HPDE6-E6E7 (cell line): Measurements from ENCODE around the gene NFIC.
"Not testable (repeated sequence)": the region's sequence is repeated elsewhere in the genome, so short reads cannot be mapped to it uniquely, and the experiment has no call there.

Experiments used
- DNase-seq: peaks from one replicate; pipeline ENCODE4 v3.0.0; 2011; ENCODE audit warnings: missing footprints; ENCODE audit errors: extremely low spot score

NFIC gene

DNA sequence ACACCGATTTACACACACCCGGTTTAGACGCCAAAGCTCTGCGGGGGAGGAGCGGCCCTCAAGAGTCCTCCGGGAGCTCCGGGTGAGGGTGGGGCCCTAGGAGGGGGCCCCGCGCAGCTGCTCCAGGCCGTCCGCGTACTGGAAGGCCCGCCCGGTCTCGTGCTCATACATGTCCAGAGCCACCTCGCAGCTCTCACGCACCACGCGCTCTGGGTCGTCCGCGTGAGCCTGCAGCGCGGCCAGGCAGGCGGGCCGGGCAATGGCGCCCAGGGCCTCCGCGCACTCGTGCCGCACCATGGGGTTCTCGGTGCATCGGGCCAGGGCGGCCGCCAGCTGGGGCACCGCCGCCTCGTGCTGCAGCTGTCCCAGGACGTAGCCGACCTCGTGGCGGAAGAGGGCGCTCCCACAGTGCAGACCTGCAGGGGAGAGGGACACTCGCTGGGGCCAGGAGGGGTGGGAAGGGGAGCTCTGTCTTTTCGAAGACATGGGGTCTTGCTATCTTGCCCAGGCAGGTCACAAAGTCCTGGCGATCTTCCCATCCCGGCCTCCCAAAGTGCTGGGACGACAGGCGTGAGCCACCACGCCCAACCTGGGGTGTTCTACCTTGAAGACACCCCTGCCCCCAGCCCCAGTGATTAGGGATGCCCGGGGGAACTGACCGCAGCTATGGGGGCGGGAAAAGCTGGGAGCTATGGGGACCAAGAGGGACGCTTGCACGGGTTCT lies 125.2 kb downstream of the NFIC start:
- no peak for DNase-seq

DNA sequence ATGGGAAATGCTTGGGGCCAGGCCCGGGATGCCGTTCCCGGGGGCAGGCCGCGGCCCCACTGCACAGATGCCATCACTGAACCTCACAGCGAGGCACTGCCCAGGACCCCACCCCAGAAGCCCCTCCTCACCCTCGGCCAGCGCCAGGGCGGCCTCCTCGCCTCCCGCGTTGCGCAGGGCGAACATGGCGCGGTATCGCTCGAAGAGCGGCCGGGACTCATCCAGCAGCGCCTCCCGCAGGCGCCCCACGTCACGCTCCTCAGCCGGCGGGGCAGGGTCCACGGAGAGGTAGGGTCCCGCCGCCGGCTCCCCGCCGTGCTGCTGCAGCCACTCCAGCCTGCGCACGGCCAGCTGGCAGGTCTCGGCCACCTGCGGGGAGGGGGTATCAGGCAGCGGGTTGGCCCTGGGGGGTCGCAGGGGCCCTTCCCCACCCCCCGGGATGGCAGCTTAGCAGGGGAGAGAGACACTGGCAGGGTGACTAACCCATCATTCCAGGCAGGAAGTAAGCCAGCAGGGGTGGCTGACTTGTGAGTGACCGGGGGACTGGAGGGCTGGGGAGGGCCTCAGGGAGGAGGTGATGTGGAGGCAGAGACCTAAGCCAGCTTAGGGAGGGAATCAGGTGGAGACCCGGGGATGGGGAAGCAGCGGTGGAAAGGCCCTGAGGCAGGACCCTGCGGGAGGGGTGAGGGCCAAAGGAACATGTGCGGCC lies 125.9 kb downstream of the NFIC start:
- DNase-seq = no peak

DNA sequence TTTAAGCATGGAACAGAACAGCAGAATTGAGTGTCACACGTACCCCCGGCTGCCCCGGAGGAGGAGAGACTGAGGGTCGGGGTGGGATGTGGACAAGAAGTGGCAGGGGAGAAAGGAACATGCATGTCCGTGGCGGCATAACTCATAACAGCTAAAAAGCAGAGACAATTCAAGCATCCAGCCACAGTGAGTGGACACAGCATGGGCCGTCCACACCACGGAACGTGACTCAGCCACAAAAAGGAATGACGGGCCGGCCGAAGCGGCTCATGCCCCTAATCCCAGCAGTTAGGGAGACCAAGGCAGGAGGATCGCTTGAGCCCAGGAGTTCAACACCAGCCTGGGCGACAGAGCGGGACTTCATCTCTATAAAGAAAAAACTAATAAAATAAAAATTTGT lies 126.5 kb downstream of the NFIC start:
- no peak for DNase-seq

DNA sequence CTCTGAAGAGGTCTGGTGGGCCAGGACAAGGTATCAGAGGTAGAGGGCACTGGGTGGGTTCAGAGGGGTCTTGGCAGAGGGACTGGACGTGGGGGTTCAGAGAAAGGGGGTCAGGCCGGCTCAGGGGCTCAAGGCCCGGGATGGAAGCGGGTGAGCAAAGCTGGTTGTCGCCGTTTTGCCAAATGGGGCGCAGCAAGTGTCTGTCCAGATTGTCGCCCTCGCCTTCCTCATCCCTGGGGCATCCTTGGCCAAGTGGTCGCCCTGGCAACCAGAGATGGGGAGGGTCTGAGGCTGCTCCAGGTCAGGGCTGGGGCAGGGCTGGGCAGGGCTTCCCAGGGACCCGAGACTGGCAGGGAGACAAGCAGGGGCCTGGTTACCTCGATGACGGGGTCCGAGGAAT lies 127.3 kb downstream of the NFIC start:
- DNase-seq = no peak

DNA sequence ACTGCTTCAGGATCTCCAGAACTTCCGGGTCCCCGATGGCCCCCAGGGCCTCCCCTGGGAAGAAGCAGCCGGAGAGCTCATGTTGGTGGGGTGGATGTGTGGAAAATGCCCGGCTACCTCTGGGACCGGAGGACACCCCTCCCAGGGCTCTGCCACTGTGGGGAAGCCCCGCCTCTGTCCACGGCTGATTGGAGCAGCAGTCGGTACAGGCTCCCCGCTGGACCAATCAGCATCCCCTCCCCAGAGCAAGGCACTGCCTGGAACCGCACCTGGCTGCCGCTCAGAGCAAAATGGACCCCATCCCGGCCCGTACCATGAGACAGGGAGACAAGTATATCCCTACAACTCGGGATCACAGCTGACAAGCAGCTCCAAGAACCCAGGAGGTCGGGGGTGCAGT lies 127.7 kb downstream of the NFIC start:
- DNase-seq = no peak

DNA sequence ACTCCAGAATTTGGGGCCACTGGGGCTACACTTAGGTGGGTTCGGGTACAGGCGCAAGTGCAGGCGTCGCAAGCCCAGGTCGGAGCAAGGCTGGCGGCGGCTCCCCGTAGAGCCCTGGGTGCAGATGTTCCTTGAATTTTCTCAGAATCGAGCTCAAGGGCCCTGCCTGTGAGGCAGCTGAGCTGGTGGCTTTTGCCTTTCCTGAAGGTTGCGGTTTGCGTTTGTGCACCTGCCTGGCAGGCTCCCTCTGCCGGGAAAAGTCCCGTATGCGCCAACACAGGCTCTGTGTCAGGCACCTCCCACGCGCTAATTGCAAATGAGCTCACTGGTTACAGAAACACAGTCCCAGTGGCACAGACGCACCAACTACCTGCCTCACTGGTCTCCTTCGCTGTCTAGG lies 128.2 kb downstream of the NFIC start:
- DNase-seq = no peak

DNA sequence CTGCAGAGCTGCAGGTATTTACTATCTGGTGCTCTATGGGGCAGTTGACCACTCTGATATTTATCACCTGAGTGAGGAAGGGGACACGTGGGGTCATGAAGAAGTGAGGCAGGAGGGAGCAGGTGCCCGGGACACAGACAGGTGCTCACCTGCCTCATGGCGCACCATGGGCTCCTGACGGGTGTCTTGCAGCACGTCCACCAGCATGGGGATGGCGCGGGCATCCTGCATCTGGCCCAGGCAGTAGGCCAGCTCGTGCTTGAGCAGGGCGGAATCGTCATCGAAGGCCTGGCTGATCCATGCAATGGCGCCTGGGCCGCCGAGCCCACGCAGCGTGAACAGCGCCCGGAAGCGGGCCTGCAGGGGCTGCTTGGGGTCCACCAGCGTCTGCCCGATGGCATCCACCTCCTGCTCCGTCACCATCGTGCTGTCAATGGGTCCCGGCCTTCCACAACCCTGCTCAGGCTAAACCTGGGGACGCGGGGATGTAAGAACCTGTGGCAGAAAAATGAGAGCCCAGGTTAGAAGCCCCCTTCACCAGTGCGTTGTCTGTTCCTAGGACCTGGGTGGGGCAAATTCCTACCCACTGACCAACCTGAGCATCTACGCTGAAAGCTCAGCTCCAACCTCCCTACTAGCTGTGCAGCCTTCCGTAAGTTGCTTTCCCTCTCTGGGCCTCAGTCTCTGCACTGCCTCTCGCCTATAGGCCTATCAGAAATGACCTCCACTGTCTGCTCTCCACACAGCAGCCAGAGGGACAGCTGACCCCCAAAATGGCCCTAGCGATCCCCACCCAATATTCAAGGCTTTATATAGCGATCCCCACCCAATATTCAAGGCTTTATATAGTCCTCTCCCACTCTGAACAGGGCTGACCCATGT lies 130.2 kb downstream of the NFIC start:
- DNase-seq = no peak

DNA sequence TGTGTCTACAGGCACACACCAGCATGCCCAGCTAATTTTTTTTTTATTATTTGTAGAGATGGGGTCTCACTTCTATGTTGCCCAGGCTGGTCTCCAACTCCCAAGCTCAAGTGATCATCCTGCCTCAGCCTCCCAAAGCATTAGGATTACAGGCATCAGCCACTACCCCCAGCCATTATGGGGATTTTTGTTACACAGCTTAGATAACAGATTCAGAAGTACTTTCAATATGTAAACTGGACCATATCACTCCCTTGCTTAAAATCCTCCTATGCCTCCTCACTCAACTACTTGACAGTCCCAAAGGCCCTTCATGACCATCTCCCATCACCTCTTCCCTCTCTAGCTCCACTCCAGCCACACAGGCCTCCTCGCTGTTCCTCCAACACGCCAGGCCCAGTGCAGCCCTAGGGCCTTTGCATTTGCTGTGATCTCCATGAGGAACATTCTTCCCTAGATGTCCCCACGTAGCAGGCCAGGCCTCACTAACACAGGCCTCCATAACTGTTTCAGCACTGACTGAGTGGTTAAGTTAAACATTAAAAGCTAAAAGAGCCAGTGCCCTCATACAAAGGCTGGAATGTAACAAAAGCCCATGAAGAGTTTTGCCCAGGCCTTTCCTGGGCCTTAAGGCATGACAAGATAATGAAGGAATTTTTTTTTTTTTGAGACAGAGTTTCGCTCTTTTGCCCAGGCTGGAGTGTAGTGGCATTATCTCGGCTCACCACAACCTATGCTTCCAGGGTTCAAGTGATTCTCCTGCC lies 131.6 kb downstream of the NFIC start:
- DNase-seq = no peak

DNA sequence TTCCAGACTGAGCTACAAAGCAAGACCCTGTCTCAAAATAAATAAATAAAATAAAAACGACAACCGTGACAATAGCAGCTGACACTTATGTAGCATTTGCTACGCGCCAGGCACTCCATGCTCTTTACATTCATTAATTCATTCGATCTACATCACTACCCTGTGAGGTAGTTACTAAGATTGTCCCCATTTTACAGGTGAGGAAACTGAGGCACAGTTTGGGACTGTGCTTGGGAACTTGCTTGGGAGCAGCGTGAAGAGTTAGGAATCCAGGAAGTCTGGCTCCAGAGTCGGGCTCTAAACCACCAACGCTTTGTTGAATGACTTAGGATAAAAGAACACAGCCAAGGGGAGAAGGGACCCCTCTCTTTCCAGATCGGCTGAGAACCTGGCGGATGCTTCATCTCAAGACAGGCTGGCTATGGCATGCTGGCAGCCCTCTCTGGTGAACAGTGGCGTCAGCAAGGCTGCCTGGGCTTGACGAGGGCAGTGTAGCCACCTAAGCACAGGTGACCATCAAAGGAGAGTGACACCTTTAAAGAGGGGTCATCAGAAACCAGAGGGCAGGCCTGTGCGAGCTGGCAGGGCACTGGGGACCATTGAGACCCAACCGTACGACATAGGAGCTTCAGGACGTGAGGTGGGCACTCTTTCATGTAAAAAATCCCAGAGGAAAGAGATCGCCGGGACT lies 133.5 kb downstream of the NFIC start:
- DNase-seq = no peak

DNA sequence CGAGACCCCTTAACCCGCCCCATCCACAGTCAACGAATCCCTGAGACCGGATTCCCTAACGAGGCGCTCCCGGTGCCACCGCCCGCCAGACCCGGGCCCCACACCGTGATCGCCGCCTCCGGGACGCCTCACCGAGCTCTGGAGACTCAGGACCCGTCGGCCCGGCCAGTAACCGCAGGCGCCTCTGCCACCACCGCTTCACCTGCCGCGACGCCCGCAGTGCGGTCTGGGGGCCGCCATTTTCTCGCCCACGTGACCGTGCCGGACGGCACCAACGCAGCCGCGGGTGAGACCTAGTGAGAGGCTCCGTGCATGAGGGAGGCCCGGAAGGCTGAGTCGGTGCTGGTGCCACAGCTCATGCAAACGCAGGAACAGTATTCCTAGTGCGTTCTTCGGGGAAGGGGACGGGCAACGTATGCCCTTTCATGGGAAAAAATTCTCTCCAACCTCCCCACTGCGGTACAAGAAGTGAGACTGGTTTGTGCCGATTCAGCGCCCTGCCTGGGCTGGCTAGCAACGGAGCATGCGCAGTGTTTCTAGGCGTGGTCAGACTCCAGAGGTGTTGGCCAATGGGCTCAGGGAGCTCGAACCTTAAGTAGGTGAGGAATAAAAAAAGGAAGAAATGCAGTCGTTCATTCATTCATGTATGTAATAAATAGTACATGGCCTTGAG lies 134.2 kb downstream of the NFIC start, which contains the start of gene DOHH:
Gene DOHH, minus strand, starts transcription at position 246 of the 673 bp plus-strand sequence. CDS start 3,860 bp downstream, outside the sequence.
- peak; percentile 96 for DNase-seq

DNA sequence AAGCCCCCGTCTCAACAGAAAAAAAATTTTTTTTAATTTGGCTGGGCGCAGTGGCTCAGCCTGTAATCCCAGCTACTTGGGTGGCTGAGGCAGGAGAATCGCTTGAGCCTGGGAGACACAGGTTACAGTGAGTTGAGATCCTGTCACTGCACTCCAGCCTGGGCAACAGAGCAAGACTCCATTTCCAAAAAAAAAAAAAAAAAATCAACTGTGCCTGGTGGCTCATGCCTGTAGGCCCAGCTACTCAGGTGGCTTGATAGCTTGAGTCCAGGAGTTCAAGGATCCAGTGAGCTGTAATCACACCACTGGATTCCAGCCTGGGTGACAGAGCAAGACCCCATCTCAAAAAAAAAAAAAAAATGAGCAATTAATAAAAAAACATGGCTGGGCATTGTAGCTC lies 135.4 kb downstream of the NFIC start:
- no peak for DNase-seq

DNA sequence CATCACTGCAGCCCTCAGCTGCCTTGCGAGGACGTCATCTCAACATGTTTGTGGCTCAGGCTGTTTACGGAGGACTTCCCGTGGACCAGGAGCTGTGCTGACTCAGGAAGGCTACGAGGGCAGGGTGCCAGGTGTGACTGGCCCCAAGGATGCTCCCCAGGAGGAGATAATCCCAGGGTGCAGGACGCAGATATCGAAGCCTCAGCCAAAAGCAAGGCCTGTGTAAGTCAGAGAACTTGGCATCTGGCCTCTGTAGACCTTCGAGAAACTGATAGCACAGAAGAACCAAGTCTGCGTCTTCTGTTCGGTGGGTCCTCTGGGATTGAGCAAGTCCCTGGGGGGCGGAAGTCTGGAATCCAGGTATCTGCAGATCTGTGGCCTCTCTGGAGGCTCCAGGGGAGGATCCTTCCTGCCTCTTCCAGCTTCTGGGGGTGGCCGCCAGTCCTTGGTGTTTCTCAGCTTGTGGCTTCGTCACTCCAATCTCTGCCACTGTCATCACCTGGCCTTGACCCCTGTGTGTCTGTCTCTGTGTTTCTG lies 136.7 kb downstream of the NFIC start:
- no peak for DNase-seq

DNA sequence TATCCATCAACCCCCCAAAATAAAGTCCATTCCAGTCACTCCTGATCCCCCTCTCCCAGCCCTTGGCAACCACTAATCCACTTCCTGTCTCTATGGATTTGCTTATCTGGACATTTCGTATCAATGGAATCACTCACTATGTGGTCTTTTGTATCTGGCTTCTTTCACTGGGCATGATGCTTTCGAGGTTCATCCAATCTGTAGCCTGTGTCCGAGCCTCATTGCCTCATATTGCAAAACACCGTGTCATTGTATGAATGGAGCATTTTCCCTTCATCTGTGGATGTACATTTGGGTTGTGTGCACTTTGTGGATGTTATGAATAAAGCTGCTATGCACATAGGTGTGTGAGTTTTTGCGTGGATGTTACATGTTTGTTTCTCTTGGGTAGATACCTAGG lies 138.4 kb downstream of the NFIC start:
- DNase-seq = no peak

DNA sequence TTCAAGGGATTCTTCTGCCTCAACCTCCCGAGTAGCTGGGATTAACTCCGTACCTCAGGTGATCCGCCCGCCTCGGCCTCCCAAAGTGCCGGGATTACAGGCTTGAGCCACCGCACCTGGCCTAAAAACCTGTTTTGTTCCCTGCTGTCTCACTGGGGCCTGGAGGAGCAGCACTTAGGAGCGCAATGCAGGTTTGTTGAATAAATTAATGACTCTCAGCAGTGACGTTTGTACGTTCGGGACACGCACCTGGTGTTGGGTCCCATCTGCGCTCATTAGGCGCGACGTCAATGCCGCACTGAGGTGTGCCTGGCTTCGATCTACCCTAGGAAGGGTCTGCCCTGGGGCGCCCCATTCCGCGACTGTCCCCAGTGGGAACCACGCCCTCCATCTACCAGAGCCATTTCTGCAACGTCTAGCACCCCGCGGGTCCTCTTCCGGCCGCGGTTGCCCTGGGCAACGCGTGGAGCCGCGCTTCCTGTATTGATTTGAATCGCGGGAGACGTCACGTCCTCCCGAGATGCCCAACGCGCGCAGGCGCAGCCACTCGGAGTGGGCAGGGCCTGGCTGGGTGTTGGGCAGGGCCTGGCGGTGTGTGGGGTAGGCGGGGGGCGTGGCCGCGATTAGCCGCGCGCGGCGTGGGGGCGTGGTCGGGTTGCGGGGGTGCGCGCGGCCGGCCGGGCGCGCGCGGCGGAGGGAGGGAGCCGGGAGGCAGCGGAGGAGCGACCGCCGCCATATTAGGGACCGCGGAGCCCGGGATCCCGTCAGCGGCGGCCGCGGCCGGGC lies 139.4 kb downstream of the NFIC start, which contains the start of gene FZR1:
Gene FZR1, plus strand, starts transcription at position 714 of the 786 bp plus-strand sequence. CDS start 16,679 bp downstream, outside the sequence.
- DNase-seq = peak; percentile 92

DNA sequence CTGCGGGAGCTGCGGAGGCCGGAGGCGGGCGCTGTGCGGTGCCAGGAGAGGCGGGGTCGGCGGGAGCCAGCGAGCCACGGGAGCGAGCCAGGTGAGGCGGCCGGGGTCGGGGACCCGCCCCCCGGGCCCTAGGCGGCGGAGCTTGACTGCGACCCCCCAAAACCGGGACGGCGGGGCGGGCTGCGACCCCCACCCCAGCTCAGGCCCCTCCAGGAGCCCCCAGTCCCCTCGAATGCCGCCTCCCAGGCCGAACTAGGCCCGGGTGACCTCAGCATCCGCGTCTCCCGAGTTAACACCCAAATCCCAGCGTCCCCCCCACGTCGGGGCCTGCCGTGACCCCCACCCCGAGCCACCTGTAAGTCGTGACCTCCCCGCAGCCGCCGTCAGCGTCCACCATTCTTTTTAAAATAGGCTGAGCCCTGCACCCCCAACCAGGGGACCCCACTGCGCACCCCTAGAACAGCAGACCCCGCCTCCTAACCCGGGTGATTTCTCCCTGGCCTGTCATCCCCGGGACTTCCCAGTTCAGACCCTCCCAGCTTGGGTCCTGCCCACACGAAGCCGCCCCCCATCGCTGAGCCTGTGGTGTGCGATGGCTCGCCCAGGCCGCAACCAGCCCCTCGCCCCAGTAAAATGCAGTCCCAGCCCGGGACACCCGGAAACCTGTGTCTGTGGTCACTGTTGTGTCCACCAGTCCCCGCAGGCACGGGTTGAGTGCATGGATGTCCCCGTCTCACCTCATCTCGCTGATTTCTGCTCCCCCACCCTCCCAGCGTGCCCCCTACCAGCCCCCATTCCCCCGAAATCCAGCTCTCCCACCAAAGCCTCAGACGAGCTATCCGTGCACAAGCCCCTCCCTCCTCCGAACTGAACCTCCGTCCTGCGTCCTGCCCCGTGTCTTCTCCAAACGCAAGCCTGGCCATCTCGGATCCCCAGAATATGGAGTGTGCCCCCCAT lies 140.3 kb downstream of the NFIC start:
- no peak for DNase-seq

DNA sequence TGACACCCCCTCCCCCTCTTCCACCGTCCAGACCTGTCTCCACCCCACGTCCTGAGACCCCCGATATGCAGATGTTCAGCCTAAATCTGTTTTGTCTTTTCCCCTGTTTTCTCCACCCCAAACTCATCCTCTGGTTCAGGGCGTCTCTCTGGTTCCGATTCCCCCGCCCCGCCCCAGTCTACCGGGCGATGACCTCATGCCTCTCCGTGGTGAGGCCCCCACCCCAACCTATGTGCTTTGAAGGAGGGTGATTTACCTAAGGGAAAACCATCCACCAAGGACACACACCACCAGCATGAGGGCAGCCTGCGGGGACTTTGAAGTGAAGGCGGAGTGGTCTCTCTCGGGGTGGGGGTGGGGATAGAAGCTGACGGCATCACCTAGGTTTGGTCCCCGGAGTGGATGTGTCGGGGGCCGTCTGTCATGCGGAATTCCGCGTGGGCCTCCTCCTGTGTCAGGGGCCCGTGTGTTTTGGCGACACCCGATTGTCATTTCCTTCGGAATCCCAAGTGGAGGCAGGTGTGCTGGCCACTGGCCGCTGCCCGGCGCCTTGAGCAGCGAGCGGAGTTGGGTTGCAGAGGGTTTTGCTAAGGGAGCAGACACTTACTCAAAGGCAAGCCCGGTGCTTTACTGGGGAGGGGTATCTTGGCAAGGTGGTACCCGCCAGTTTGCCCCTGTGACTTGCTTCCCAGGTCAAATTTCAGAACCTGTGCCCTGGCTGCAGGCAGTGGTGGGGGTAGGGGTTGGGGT lies 141.2 kb downstream of the NFIC start:
- no peak for DNase-seq

DNA sequence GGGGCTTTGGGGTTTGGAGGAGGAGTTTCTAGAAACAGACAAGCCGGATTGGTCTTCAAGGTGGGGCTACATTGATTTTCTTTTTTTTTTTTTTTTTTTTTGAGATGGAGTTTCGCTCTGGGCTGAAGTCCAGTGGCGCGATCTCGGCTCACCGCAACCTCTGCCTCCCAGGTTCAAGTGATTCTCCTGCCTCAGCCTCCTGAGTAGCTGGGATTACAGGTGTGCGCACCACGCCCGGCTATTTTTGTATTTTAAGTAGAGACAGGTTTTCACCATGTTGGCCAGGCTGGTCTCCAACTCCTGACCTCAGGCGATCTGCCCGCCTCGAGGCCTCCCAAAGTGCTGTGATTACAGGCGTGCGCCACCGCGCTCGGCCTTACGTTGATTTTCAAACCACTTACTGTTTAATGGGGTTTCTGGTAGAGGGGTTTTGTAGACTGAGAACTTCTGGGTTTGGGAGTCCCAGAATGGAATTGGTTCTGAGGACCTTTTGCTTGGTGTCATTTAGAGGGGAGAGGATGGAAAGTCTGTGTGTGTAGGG lies 141.8 kb downstream of the NFIC start:
- not testable (repeated sequence) for DNase-seq
